GM23338 (cell line): ENCODE data around the gene UBE2D1. TPM values are rescaled to one million over a fixed set of nuclear protein-coding genes. Genes with fewer than 3 reads are reported as not detected.

ENCODE experiments used
- ATAC-seq: fragments of 200-7000 bp; cut with Tn5 transposase; 3 replicates; pipeline ENCODE4 v1.9.1; 2020
- DNase-seq: peaks from one replicate; pipeline ENCODE4 v3.0.0-alpha.2; 2015; ENCODE audit warnings: low spot score
- H2AFZ ChIP-seq: fragments of 200-600 bp; sonication (generic); 2 replicates; pipeline ENCODE4 v1.8.0; 2016; ENCODE audit warnings: antibody characterized with exemption, mild to moderate bottlenecking, moderate library complexity
- H3F3A ChIP-seq: fragments of 200-600 bp; sonication (generic); replicated peaks from 2 replicates; pipeline ENCODE4 v1.8.0; 2017; ENCODE audit warnings: antibody characterized with exemption, mixed run types, low read depth
- H3K27ac ChIP-seq: fragments of 200-600 bp; sonication (generic); 2 replicates; pipeline ENCODE4 v1.6.1; 2016; ENCODE audit warnings: low read depth
- H3K27me3 ChIP-seq: fragments of 200-600 bp; sonication (generic); 2 replicates; pipeline ENCODE4 v1.8.0; 2016; ENCODE audit warnings: mild to moderate bottlenecking, mixed run types, moderate library complexity; ENCODE audit not compliant: insufficient read depth
- H3K36me3 ChIP-seq: fragments of 200-600 bp; sonication (generic); 2 replicates; pipeline ENCODE4 v1.8.0; 2016; ENCODE audit warnings: mild to moderate bottlenecking; ENCODE audit not compliant: insufficient read depth
- H3K4me1 ChIP-seq: fragments of 200-600 bp; sonication (generic); 2 replicates; pipeline ENCODE4 v1.8.0; 2016; ENCODE audit warnings: mild to moderate bottlenecking, moderate library complexity; ENCODE audit not compliant: insufficient read depth
- H3K4me2 ChIP-seq: fragments of 200-600 bp; sonication (generic); 2 replicates; pipeline ENCODE4 v1.7.1; 2017; ENCODE audit warnings: mixed run types
- H3K4me3 ChIP-seq: fragments of 200-600 bp; sonication (generic); 2 replicates; pipeline ENCODE4 v1.6.1; 2016; ENCODE audit warnings: mixed run types
- H3K79me2 ChIP-seq: fragments of 200-600 bp; sonication (generic); replicated peaks from 2 replicates; pipeline ENCODE4 v1.8.0; 2017; ENCODE audit warnings: mild to moderate bottlenecking; ENCODE audit not compliant: insufficient read depth
- H3K9me2 ChIP-seq: fragments of 200-600 bp; sonication (generic); 2 replicates; pipeline ENCODE4 v1.8.0; 2017; ENCODE audit not compliant: insufficient read depth
- H4K20me1 ChIP-seq: fragments of 200-600 bp; sonication (generic); replicated peaks from 2 replicates; pipeline ENCODE4 v1.8.0; 2017; ENCODE audit warnings: mild to moderate bottlenecking; ENCODE audit not compliant: insufficient read depth
- H3K27ac Mint-ChIP-seq: 2 replicates; pipeline ENCODE4 v1.8.0; 2020; ENCODE audit warnings: inconsistent platforms, mild to moderate bottlenecking, moderate library complexity, mixed read lengths
- H3K27me3 Mint-ChIP-seq: 3 replicates; pipeline ENCODE4 v1.8.0; 2022; ENCODE audit warnings: low read depth, mild to moderate bottlenecking, moderate library complexity, mixed read lengths, inconsistent platforms; ENCODE audit not compliant: insufficient read depth, poor library complexity
- H3K36me3 Mint-ChIP-seq: 3 replicates; pipeline ENCODE4 v1.8.0; 2021; ENCODE audit warnings: low read depth, mild to moderate bottlenecking, inconsistent platforms, moderate library complexity, mixed read lengths
- H3K4me1 Mint-ChIP-seq: 3 replicates; pipeline ENCODE4 v1.8.0; 2020; ENCODE audit warnings: mild to moderate bottlenecking, inconsistent platforms, mixed read lengths
- H3K4me3 Mint-ChIP-seq: 3 replicates; pipeline ENCODE4 v1.8.0; 2021; ENCODE audit warnings: moderate library complexity, mild to moderate bottlenecking, inconsistent platforms, mixed read lengths
- H3K9me3 Mint-ChIP-seq: 3 replicates; pipeline ENCODE4 v1.8.0; 2020; ENCODE audit warnings: moderate library complexity, mild to moderate bottlenecking, inconsistent platforms, mixed read lengths
- CREB1 ChIP-seq: fragments of 250-450 bp; sonication (Bioruptor Pico); IDR thresholded peaks from 2 replicates; pipeline ENCODE4 v1.5.0; 2020; ENCODE audit warnings: low read depth, mild to moderate bottlenecking, moderate library complexity
- CTCF ChIP-seq, 2 experiments: fragments of 200-600 bp in 1 of 2; sonication (generic) in 1 of 2; conservative IDR thresholded peaks; 2 replicates each; pipeline versions ENCODE4 v1.5.1 to v1.6.1; 2016 to 2017; ENCODE audit warnings: antibody characterized with exemption in 2 of 2, low read depth in 2 of 2, mild to moderate bottlenecking in 2 of 2, moderate library complexity in 1 of 2
- ETS1 ChIP-seq: IDR thresholded peaks from 2 replicates; pipeline ENCODE4 v1.6.1; 2016; ENCODE audit warnings: antibody characterized with exemption
- EZH2 ChIP-seq: fragments of 200-600 bp; sonication (generic); IDR thresholded peaks from one replicate; pipeline ENCODE4 v1.8.0; 2017; ENCODE audit warnings: antibody characterized with exemption, mild to moderate bottlenecking, low read depth; ENCODE audit not compliant: unreplicated experiment
- EZH2phosphoT487 ChIP-seq: fragments of 200-600 bp; sonication (generic); IDR thresholded peaks from one replicate; pipeline ENCODE4 v1.8.1; 2018; ENCODE audit warnings: antibody characterized with exemption; ENCODE audit not compliant: unreplicated experiment
- JUNB ChIP-seq: IDR thresholded peaks from one replicate; pipeline ENCODE4 v1.6.1; 2016; ENCODE audit warnings: antibody characterized with exemption; ENCODE audit not compliant: unreplicated experiment
- NANOG ChIP-seq: IDR thresholded peaks from 2 replicates; pipeline ENCODE4 v1.6.1; 2016; ENCODE audit warnings: antibody characterized with exemption, borderline replicate concordance
- POLR2AphosphoS5 ChIP-seq: IDR thresholded peaks from 2 replicates; pipeline ENCODE4 v1.6.1; 2016; ENCODE audit warnings: antibody characterized with exemption, low read depth
- REST ChIP-seq: IDR thresholded peaks from one replicate; pipeline ENCODE4 v1.6.1; 2018; ENCODE audit warnings: antibody characterized with exemption; ENCODE audit not compliant: unreplicated experiment
- STAT1 ChIP-seq: IDR thresholded peaks from one replicate; pipeline ENCODE4 v1.6.1; 2016; ENCODE audit warnings: antibody characterized with exemption; ENCODE audit not compliant: unreplicated experiment
- ZNF114 ChIP-seq: fragments of 250-450 bp; sonication (Bioruptor Pico); IDR thresholded peaks from 2 replicates; pipeline ENCODE4 v1.5.0; 2020; ENCODE audit warnings: mild to moderate bottlenecking, moderate library complexity
- ZNF331 ChIP-seq: fragments of 250-450 bp; sonication (Bioruptor Pico); IDR thresholded peaks from 2 replicates; pipeline ENCODE4 v1.5.0; 2020; ENCODE audit warnings: low read depth, mild to moderate bottlenecking, moderate library complexity
- polyA plus RNA-seq: library from polyadenylated mRNA; unstranded; fragments of >200 nt; fragmentation: Nextera tagmentation; extraction: Ambion mirVana; gene quantifications from 2 replicates; pipeline ENCODE4 v1.2.1, GENCODE V29; 2016
- total RNA-seq: library from RNA; depleted of rRNA; stranded (reverse); fragments of >200 nt; shearing (Covaris generic); gene quantifications from 2 replicates; pipeline ENCODE4 v1.2.3, GENCODE V29; 2014
- TF ChIP-seq, protein P1 (sequence below): fragments of 250-450 bp; sonication (Bioruptor Pico); IDR thresholded peaks from 2 replicates; pipeline ENCODE4 v1.5.0; 2020; ENCODE audit warnings: mild to moderate bottlenecking, moderate library complexity

The UBE2D1 gene
- total and polyA plus RNA-seq, 2 experiments from 2014 or later = 39.5 to 64.9 TPM

GRCh38 chr10:58330431-58330830 lies 4.4 kb upstream of the UBE2D1 start:
- peaks cover 3% of the 10 kb centered on the region; the same call in 1 of the 3 replicates for H3K9me3 Mint-ChIP-seq
- no peak overlapping the region for H3K4me3 ChIP-seq
- H3K4me1 ChIP-seq = no peaks in the 10 kb centered on the region
- H4K20me1 ChIP-seq = no peaks in the 10 kb centered on the region
- no peak overlapping the region for H3K27ac Mint-ChIP-seq
- H3K36me3 ChIP-seq = no peaks in the 10 kb centered on the region
- H2AFZ ChIP-seq = no peak overlapping the region
- H3F3A ChIP-seq = no peaks in the 10 kb centered on the region
- H3K9me2 ChIP-seq = peaks cover 10% of the 10 kb centered on the region; the same call in 1 of the 2 replicates
- H3K27me3 ChIP-seq = peaks cover 9% of the 10 kb centered on the region
- peaks cover 2% of the 10 kb centered on the region; the same call in 1 of the 2 replicates for H3K79me2 ChIP-seq
- no peak overlapping the region for H3K27ac ChIP-seq
- TF ChIP-seq STAT1 (no peak), EZH2phosphoT487 (no peak), ETS1 (no peak), EZH2 (no peak), CTCF (conservative IDR thresholded peaks at IDR 0.05; ENCODE audit: low read depth in 2 of 2) (no peak), CREB1 (CRISPR knock-in tag) (no peak), REST (no peak), JUNB (no peak), POLR2AphosphoS5 (no peak), ZNF114 (CRISPR knock-in tag) (no peak), ZNF331 (CRISPR knock-in tag) (no peak), NANOG (no peak)
- TF ChIP-seq, protein P1, sequence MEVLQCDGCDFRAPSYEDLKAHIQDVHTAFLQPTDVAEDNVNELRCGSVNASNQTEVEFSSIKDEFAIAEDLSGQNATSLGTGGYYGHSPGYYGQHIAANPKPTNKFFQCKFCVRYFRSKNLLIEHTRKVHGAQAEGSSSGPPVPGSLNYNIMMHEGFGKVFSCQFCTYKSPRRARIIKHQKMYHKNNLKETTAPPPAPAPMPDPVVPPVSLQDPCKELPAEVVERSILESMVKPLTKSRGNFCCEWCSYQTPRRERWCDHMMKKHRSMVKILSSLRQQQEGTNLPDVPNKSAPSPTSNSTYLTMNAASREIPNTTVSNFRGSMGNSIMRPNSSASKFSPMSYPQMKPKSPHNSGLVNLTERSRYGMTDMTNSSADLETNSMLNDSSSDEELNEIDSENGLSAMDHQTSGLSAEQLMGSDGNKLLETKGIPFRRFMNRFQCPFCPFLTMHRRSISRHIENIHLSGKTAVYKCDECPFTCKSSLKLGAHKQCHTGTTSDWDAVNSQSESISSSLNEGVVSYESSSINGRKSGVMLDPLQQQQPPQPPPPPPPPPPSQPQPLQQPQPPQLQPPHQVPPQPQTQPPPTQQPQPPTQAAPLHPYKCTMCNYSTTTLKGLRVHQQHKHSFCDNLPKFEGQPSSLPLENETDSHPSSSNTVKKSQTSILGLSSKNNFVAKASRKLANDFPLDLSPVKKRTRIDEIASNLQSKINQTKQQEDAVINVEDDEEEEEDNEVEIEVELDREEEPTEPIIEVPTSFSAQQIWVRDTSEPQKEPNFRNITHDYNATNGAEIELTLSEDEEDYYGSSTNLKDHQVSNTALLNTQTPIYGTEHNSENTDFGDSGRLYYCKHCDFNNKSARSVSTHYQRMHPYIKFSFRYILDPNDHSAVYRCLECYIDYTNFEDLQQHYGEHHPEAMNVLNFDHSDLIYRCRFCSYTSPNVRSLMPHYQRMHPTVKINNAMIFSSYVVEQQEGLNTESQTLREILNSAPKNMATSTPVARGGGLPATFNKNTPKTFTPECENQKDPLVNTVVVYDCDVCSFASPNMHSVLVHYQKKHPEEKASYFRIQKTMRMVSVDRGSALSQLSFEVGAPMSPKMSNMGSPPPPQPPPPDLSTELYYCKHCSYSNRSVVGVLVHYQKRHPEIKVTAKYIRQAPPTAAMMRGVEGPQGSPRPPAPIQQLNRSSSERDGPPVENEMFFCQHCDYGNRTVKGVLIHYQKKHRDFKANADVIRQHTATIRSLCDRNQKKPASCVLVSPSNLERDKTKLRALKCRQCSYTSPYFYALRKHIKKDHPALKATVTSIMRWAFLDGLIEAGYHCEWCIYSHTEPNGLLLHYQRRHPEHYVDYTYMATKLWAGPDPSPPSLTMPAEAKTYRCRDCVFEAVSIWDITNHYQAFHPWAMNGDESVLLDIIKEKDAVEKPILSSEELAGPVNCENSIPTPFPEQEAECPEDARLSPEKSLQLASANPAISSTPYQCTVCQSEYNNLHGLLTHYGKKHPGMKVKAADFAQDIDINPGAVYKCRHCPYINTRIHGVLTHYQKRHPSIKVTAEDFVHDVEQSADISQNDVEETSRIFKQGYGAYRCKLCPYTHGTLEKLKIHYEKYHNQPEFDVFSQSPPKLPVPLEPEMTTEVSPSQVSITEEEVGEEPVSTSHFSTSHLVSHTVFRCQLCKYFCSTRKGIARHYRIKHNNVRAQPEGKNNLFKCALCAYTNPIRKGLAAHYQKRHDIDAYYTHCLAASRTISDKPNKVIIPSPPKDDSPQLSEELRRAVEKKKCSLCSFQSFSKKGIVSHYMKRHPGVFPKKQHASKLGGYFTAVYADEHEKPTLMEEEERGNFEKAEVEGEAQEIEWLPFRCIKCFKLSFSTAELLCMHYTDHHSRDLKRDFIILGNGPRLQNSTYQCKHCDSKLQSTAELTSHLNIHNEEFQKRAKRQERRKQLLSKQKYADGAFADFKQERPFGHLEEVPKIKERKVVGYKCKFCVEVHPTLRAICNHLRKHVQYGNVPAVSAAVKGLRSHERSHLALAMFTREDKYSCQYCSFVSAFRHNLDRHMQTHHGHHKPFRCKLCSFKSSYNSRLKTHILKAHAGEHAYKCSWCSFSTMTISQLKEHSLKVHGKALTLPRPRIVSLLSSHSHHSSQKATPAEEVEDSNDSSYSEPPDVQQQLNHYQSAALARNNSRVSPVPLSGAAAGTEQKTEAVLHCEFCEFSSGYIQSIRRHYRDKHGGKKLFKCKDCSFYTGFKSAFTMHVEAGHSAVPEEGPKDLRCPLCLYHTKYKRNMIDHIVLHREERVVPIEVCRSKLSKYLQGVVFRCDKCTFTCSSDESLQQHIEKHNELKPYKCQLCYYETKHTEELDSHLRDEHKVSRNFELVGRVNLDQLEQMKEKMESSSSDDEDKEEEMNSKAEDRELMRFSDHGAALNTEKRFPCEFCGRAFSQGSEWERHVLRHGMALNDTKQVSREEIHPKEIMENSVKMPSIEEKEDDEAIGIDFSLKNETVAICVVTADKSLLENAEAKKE (CRISPR knock-in tag) = no peak
- no peak overlapping the region for H3K4me3 Mint-ChIP-seq
- peaks cover 11% of the 10 kb centered on the region for H3K27me3 Mint-ChIP-seq
- ATAC-seq = no peak
- H3K36me3 Mint-ChIP-seq = no peaks in the 10 kb centered on the region; the same call in 2 of the 3 replicates
- H3K4me2 ChIP-seq = no peak overlapping the region
- peaks cover 7% of the 10 kb centered on the region for H3K4me1 Mint-ChIP-seq
- no peak for DNase-seq
